Stimulated activated CD4-positive, alpha-beta T cell treated with anti-CD3 and anti-CD28 coated beads, Interleukin-12 subunit alpha, Interleukin-12 subunit beta, amount 100 ng/mL, for 48 hours (primary cell): ENCODE results near the gene BRINP3.
"Not testable (repeated sequence)": the region's sequence is repeated elsewhere in the genome, so short reads cannot be mapped to it uniquely, and the experiment has no call there.

Experiments
- DNase-seq, 3 donors: peaks; one replicate each; pipeline ENCODE4 v3.0.0-alpha.2; 2020; ENCODE audit warnings: low read depth in 2 of 3, low spot score in 1 of 3

BRINP3 gene

GRCh38 chr1:190477762-190478148, at the start of gene BRINP3:
Gene BRINP3 (minus strand): TSS chr1:190477864.
- DNase-seq, result no peak

GRCh38 chr1:190511554-190511953, 33.9 kb upstream of the BRINP3 start:
- no peak for DNase-seq

- DNase-seq, result no peak
These were observed 29.7 kb upstream of the BRINP3 start for GRCh38 chr1:190507357-190507756.

GRCh38 chr1:190504539-190504938, 26.9 kb upstream of the BRINP3 start:
- DNase-seq, result not testable (repeated sequence)

GRCh38 chr1:190497565-190497964, 19.9 kb upstream of the BRINP3 start:
- DNase-seq, result no peak

GRCh38 chr1:190494451-190494850, 16.8 kb upstream of the BRINP3 start:
- no peak for DNase-seq

GRCh38 chr1:190491404-190491803, 13.7 kb upstream of the BRINP3 start:
- DNase-seq, result no peak

GRCh38 chr1:190484045-190484444, 6.4 kb upstream of the BRINP3 start:
- DNase-seq, result no peak

- no peak for DNase-seq
These were observed 2.6 kb upstream of the BRINP3 start for GRCh38 chr1:190480231-190480630.

- DNase-seq, result no peak
These were observed 1.9 kb upstream of the BRINP3 start for GRCh38 chr1:190479516-190479915.

- DNase-seq, result no peak
These were observed 1.4 kb upstream of the BRINP3 start for GRCh38 chr1:190479050-190479397.

GRCh38 chr1:190478149-190479049, 735 bp upstream of the BRINP3 start:
- DNase-seq, result no peak

GRCh38 chr1:190476806-190477205, 858 bp downstream of the BRINP3 start:
- no peak for DNase-seq

GRCh38 chr1:190476321-190476720, 1.3 kb downstream of the BRINP3 start:
- DNase-seq, result no peak

GRCh38 chr1:190475421-190476141, 2.1 kb downstream of the BRINP3 start:
- DNase-seq, result no peak

- no peak for DNase-seq
These were observed 2.9 kb downstream of the BRINP3 start for GRCh38 chr1:190474650-190475211.

- DNase-seq, result no peak
These were observed 3.7 kb downstream of the BRINP3 start for GRCh38 chr1:190474010-190474409.

- DNase-seq, result no peak
These were observed 5.2 kb downstream of the BRINP3 start for GRCh38 chr1:190472494-190472893.

GRCh38 chr1:190472042-190472441, 5.6 kb downstream of the BRINP3 start:
- DNase-seq, result no peak

GRCh38 chr1:190464690-190465089, 13.0 kb downstream of the BRINP3 start:
- DNase-seq, result no peak

- DNase-seq, result no peak
These were observed 21.5 kb downstream of the BRINP3 start for GRCh38 chr1:190456129-190456528.

- DNase-seq, result no peak
These were observed 22.0 kb downstream of the BRINP3 start for GRCh38 chr1:190455631-190456030.
